ENCODE measurements around the gene METTL13.
A peak's percentile ranks its signal among the peaks of the same experiment; 100 is the strongest.

Gene METTL13

GRCh38 chr1:171803045-171803444, 21.6 kb downstream of the METTL13 start:
- DNase-seq (ENCODE audit: low read depth in 2 of 2), result no peak

- no peak for DNase-seq (ENCODE audit: low read depth in 2 of 2)
Observed at GRCh38 chr1:171803461-171804022, 22.1 kb downstream of the METTL13 start.

- DNase-seq (ENCODE audit: low read depth in 2 of 2), result no peak
Observed at GRCh38 chr1:171805395-171806115, 24.1 kb downstream of the METTL13 start.

GRCh38 chr1:171807556-171807955, 26.1 kb downstream of the METTL13 start:
- DNase-seq (ENCODE audit: low read depth in 2 of 2), result no peak

- no peak for DNase-seq (ENCODE audit: low read depth in 2 of 2)
Observed at GRCh38 chr1:171809834-171810233, 28.4 kb downstream of the METTL13 start.

- DNase-seq (ENCODE audit: low read depth in 2 of 2), result no peak
Observed at GRCh38 chr1:171811672-171812071, 30.2 kb downstream of the METTL13 start.

DNA sequence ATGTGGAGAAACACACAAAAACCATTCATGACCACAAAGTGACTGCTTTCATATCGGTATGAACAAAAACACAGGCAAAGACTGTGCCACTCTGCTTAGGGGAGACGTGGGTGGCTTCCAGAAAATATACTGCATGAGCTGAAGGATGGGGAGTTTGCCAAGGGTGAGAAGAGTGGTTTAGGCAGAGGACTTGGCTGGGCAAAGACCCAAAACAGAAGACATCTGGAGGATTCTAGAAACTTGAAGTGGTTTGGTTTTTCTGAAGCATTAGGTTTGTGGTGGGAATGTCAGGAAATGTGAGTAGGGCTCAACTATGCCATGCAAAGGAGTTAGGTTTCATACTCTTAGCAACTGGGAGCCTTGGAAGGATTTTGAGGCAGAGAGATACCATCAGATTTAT, 33.2 kb downstream of the METTL13 start:
- DNase-seq (ENCODE audit: low read depth in 2 of 2), result no peak

DNA sequence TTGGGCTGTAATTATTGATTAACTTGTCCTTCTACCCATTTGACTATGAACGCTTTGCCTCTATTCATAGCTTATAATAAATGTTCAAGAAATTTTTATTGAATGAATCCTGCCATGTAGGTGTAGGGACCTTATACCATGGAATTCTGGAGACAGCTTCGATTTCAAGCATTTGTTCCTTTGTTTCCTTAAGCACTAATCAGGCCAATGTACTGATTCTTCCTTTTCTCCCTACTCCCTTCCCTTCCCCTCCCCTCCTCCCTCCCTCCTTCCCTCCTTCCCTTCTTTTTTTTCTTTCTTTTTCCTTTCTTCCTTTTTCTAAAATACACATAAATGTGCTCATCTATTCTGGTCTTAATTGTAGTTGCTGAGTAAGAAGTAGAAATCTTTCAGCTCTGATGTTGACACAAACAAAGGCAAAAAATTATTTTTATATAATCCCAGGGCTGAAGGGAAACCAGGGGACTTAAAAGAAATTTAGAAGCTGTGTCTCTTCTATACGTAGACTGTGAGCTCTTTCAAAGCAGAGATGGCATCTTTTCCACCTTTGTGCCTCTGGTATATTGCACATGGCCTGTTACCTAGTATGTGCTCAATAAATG, 34.9 kb downstream of the METTL13 start:
- DNase-seq (ENCODE audit: low read depth in 2 of 2), result no peak

- peak in 1 of 2 donors; percentile 4 for DNase-seq (ENCODE audit: low read depth in 2 of 2)
Observed at GRCh38 chr1:171817511-171818265, 36.2 kb downstream of the METTL13 start.

DNA sequence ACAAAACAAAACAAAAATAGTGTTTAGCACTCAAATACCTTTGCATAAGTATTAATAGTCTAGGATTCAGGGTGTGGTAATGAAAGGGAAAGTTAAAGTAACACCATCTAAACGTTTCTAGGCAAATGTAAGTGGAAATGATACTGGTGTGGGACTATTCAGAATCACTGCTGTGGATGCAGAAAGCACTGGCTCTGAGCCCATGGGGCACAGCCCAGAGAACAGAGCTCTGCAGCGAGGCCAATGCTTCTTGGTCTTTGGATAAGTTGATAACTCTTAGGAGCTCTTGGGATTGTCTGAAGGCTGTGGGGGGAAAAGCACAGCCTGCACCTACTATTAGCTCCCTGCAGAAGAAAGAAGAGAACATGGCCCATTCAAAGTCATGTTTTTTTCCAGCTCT, 38.5 kb downstream of the METTL13 start:
- no peak for DNase-seq (ENCODE audit: low read depth in 2 of 2)

GRCh38 chr1:171826973-171827372, 45.5 kb downstream of the METTL13 start:
- DNase-seq (ENCODE audit: low read depth in 2 of 2), result no peak

- no peak for DNase-seq (ENCODE audit: low read depth in 2 of 2)
Observed at GRCh38 chr1:171828794-171829193, 47.3 kb downstream of the METTL13 start.

GRCh38 chr1:171833091-171833825, 51.8 kb downstream of the METTL13 start:
- no peak for DNase-seq (ENCODE audit: low read depth in 2 of 2)

GRCh38 chr1:171834821-171835220, 53.4 kb downstream of the METTL13 start:
- DNase-seq (ENCODE audit: low read depth in 2 of 2), result no peak

DNA sequence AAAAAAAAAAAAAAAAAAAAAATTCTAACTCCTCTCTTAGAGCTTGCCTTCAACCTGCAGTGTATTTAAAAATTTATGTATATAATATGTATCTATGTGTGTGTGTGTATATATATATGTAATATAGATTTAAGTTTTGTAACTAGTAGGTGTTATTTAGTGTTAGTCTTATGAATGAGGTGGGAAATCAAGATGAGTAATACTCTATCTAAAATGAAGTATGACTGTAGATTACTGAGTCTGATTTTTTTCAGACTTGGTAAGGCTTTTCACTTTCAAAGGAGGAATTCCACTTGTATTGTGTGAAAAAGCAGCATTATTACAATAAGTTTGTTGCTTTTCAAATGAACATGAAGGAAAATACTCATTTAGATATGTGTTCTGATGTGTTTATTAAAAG, 54.4 kb downstream of the METTL13 start:
- no peak for DNase-seq (ENCODE audit: low read depth in 2 of 2)

GRCh38 chr1:171841050-171841910, 59.8 kb downstream of the METTL13 start, which contains the start of gene DNM3:
Gene DNM3 (plus strand): TSS chr1:171841498. CDS start chr1:171841657, 159 bp downstream.
- peak; percentile 49 to 57 for DNase-seq (ENCODE audit: low read depth in 2 of 2)

DNA sequence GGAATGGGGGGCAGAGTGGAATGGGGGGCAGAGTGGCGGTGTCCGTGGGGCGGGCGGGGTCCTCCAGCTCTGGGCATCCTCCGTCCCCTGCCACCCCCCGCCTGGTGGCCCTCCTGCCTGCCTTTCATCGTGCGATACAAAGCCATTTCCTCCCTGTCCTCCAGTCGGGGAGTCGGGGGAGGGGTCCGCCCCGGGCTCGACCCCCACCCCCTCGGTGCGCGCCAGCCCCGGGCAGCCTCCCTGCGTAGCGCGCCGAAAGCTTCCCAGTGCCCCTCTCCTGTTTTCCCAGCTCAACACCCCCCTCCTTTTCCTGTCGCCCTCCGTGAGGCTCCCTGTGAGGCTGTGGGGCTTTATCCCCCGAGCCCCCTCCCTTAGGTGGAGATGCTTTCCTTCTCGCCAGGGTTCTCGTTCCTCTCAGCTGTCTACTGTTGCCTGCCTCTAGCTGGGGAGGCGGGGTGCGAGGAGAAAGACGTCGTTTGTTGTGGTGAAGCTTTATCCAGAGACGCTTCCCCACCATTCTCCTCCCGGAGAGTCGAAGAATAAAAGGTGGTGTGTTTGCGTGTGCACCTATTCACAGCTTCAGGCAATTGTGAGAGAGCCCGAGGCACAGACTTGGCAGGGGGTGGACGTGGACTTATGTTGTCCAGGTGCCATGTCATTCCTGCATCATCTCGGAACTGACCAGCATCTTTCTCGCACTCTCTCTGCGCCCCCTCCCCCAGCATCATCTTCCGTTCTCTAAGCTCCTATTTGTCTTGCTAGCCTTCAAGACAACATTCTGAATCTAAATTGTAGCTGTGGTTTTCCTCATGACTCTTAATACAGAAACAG, 60.7 kb downstream of the METTL13 start:
- no peak for DNase-seq (ENCODE audit: low read depth in 2 of 2)

GRCh38 chr1:171844381-171844780, 62.9 kb downstream of the METTL13 start:
- DNase-seq (ENCODE audit: low read depth in 2 of 2), result no peak

DNA sequence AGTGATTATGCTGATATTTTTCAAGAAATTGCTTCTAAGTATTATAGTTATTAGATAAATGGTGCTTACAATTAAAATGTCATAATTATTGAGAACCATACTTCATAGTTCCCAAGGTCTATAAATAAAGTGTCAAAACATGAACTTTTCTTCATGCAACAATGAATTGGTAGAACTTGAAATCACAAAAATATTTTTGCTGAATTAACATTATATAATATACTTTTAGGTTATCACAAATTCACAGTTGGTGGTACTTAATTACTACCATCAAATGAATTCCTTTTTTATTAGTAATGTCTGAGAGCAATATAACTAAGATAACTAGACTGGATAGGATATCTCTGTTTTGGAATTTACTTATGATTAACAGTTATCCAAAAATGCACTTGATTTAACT, 64.5 kb downstream of the METTL13 start:
- no peak for DNase-seq (ENCODE audit: low read depth in 2 of 2)

Data from activated CD8-positive, alpha-beta memory T cell treated with anti-CD3 and anti-CD28 coated beads for 4 hours (primary cell).